ENCODE results near the gene MKI67. TPM values are rescaled to one million over a fixed set of nuclear protein-coding genes. Genes with fewer than 3 reads are reported as not detected.

Gene MKI67
- total and polyA plus RNA-seq, 2 of the 4 experiments (the other 2 are of a cell fraction) = 13.5 to 36.4 TPM

- Histone ChIP-seq H3K9ac (ENCODE audit: low read depth, low read length) (no peak overlapping the region), H3K23ac (ENCODE audit: low read depth, low read length) (no peak overlapping the region), H3K9me3 (ENCODE audit: control insufficient read depth, insufficient read depth, low read length) (no peaks in the 10 kb centered on the region), H2BK5ac (ENCODE audit: low read depth, low read length, poor library complexity, severe bottlenecking) (no peak overlapping the region), H4K20me1 (ENCODE audit: insufficient read depth, low read length) (no peaks in the 10 kb centered on the region), H4K5ac (ENCODE audit: low read depth, low read length) (no peak overlapping the region), H4K91ac (ENCODE audit: insufficient read depth, low read depth, low read length) (no peak overlapping the region), H2BK20ac (ENCODE audit: low read depth, low read length) (no peak overlapping the region), H3K9me1 (ENCODE audit: insufficient read depth, low read length) (no peaks in the 10 kb centered on the region; the same call in 1 of the 2 replicates), H3K27me3 (ENCODE audit: control insufficient read depth, insufficient read depth, low read length) (no peaks in the 10 kb centered on the region), H2AFZ (replicated peaks; ENCODE audit: low read length, poor library complexity) (no peak overlapping the region), H2AK9ac (replicated peaks; ENCODE audit: low read depth, low read length, poor library complexity) (no peak overlapping the region), H2BK120ac (ENCODE audit: low read depth, low read length) (no peak overlapping the region), H3K79me1 (ENCODE audit: low read depth in 1 of 2, low read length in 2 of 2) (peaks cover 22 to 28% of the 10 kb centered on the region in 2 experiments), H2BK15ac (ENCODE audit: low read depth, low read length) (no peak overlapping the region), H2AK5ac (ENCODE audit: low read depth, low read length) (no peak overlapping the region), H3K14ac (replicated peaks; ENCODE audit: low read depth, low read length) (no peak overlapping the region), H4K8ac (ENCODE audit: low read depth in 2 of 2, low read length in 2 of 2) (no peak overlapping the region), H3K4me2 (ENCODE audit: low read depth, low read length) (no peak overlapping the region), H3K27ac (ENCODE audit: insufficient read depth, low read length) (no peak overlapping the region), H3K18ac (ENCODE audit: low read depth, low read length) (no peak overlapping the region), H3K56ac (ENCODE audit: extremely low read depth, insufficient read depth, low read length) (no peak overlapping the region), H3K4me1 (ENCODE audit: control insufficient read depth, insufficient read depth, low read length) (no peaks in the 10 kb centered on the region), H3K4ac (ENCODE audit: low read depth, low read length) (no peak overlapping the region), H3K4me3 (ENCODE audit: insufficient read depth, low read depth, low read length) (no peak overlapping the region), H3K36me3 (ENCODE audit: control insufficient read depth, insufficient read depth, low read length) (peaks cover 38% of the 10 kb centered on the region)
- WGBS, 2 experiments (ENCODE audit: extremely low coverage in 2 of 2, insufficient read length in 1 of 2) = no CpG with 5 or more reads among the region's 3 CpGs
- BruUV-seq (replicated peaks) = no TSS peak
- dilution Hi-C loops (cut with HindIII; ENCODE audit: low sequenced_read_pairs, unreplicated experiment) = no loop called here
- ChIA-PET POLR2A (ENCODE audit: unreplicated experiment) (no interaction called here), CTCF (no interaction called here)
- no peak for DNase-seq
- in situ Hi-C loops (cut with MboI; ENCODE audit: low sequenced_read_pairs) = no loop called here
- intact Hi-C loops (cut with micrococcal nuclease) = no loop called here
- TF ChIP-seq CEBPB (IDR thresholded peaks at IDR 0.05; ENCODE audit: low read depth, low read length) (no peak), RCOR1 (IDR thresholded peaks at IDR 0.05; ENCODE audit: insufficient replicate concordance, low read length) (no peak), SMC3 (IDR thresholded peaks at IDR 0.05; ENCODE audit: low read depth, low read length) (no peak), NFE2L2 (IDR thresholded peaks at IDR 0.05; ENCODE audit: low read depth, low read length) (no peak), CHD1 (IDR thresholded peaks at IDR 0.05; ENCODE audit: low read depth, low read length) (no peak), MXI1 (IDR thresholded peaks at IDR 0.05; ENCODE audit: borderline replicate concordance, low read depth, low read length) (no peak), CTCF (conservative IDR thresholded peaks at IDR 0.05; ENCODE audit: low read depth, low read length) (no peak), ELK1 (IDR thresholded peaks at IDR 0.05; ENCODE audit: borderline replicate concordance, low read depth, low read length) (no peak), RFX5 (IDR thresholded peaks at IDR 0.05; ENCODE audit: low read depth, low read length) (no peak), MAZ (IDR thresholded peaks at IDR 0.05; ENCODE audit: borderline replicate concordance, low read depth, low read length) (no peak), POLR2A (IDR thresholded peaks at IDR 0.05; ENCODE audit: low read depth, low read length) (no peak), RAD21 (IDR thresholded peaks at IDR 0.05; ENCODE audit: low read length) (no peak), MAFK (IDR thresholded peaks at IDR 0.05; ENCODE audit: low read depth, low read length) (no peak), FOS (IDR thresholded peaks at IDR 0.05; ENCODE audit: low read depth, low read length) (no peak), BHLHE40 (IDR thresholded peaks at IDR 0.05; ENCODE audit: low read depth, low read length) (no peak), USF2 (IDR thresholded peaks at IDR 0.05; ENCODE audit: low read depth, low read length) (no peak)
- ATAC-seq (ENCODE audit: low read depth) = no peak
Measured at GRCh38 chr10:128110339-128110738, 15.9 kb downstream of the MKI67 start.
